VCaP (cell line): ENCODE results near the gene CFAP74.

ENCODE experiments used
- H3K27ac ChIP-seq: fragments of 450-650 bp; 2 replicates; pipeline ENCODE4 v1.5.1; 2017
- TF ChIP-seq, protein P1 (sequence below): fragments of 450-650 bp; conservative IDR thresholded peaks from 2 replicates; pipeline ENCODE4 v1.5.1; 2017; ENCODE audit warnings: mild to moderate bottlenecking, moderate library complexity

CFAP74 gene

DNA sequence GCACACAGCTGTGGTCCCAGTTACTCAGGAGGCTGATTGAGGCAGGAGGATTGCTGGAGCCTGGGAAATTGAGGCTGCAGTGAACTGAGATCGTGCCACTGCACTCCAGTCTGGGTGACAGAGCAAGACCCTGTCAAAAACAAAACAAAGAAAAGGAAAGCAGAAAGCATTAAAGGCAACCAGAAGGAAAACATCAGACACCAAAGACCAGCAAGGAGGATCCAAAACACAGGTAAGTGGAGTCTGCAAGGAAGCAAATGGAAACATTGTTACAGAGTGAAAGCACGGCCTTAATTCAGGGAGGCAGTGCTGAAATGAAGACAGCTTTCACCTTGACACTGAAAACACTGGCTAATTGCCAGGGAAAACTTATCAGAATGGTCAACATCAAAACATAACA, 40.8 kb downstream of the CFAP74 start:
- TF ChIP-seq, protein P1, sequence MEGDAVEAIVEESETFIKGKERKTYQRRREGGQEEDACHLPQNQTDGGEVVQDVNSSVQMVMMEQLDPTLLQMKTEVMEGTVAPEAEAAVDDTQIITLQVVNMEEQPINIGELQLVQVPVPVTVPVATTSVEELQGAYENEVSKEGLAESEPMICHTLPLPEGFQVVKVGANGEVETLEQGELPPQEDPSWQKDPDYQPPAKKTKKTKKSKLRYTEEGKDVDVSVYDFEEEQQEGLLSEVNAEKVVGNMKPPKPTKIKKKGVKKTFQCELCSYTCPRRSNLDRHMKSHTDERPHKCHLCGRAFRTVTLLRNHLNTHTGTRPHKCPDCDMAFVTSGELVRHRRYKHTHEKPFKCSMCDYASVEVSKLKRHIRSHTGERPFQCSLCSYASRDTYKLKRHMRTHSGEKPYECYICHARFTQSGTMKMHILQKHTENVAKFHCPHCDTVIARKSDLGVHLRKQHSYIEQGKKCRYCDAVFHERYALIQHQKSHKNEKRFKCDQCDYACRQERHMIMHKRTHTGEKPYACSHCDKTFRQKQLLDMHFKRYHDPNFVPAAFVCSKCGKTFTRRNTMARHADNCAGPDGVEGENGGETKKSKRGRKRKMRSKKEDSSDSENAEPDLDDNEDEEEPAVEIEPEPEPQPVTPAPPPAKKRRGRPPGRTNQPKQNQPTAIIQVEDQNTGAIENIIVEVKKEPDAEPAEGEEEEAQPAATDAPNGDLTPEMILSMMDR = no peak
- H3K27ac ChIP-seq = no peak overlapping the region

DNA sequence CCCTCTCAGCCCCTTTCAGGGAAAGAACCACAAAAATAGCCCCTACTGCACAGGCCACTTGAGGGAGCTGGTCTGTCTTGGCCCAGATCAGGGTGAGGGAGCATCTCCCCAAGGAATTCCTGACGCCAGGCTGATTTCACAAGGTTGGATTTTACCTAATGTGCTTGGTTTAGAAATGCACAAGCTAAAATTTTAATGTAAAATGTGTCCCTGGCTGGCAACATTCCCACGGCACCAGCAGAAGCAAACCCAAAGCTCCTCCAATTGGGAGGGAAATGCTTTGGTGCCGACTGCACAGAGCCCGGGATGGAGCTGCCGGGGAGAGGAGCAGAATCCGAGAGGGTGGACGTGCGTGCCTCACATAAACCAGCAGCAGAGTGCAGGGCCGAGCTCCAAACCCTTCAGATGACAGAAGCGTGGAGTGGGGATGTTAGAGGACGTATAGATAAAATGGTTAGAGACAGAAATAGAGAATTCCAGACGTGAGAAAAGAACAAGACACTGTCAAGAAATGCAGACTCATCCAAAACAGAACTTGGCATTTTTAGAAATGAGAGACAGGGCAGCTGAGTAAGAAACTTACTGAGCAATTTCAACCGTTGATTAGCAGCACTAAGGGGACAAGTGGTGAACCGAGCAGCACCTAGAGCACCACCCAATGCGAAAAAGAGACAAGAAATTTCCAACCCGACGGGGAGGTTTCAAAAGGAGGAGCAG, 42.9 kb downstream of the CFAP74 start:
- peak overlapping the region; percentile 35; the same call in 1 of the 2 replicates for H3K27ac ChIP-seq
- TF ChIP-seq, protein P1 = no peak

DNA sequence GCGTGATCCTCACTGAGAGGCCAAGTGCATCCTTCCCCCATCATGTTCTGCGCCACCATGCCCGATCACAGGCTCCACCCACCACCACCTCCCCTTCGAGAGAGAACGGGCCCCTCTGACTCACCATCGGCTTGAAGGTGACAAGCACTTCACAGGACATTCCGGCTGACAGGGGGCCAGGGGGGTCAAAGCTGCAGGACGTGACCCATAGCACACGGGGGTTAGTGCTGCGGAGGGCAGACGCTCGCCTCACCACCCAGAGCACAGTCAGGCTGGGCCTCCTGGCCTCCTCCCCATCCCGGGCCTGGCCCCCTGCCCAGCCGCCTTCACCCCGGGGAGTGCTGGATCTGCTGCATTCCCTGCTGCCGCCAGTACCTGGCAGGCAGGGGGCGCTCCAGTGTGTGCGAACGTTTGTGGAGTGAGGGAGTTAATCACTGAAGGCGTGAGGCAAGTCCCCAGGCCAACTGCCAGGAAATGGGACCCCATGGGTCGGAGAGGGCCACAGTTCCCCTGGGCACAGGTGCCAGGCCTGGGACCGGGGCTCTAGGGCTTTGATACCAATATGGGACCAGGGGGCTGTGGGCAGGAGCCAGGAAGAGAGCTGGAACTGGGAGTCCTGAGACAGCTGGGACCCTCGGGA, 43.6 kb downstream of the CFAP74 start:
- TF ChIP-seq, protein P1 = peak; percentile 98
- H3K27ac ChIP-seq = peak overlapping the region; percentile 35; the same call in 1 of the 2 replicates

DNA sequence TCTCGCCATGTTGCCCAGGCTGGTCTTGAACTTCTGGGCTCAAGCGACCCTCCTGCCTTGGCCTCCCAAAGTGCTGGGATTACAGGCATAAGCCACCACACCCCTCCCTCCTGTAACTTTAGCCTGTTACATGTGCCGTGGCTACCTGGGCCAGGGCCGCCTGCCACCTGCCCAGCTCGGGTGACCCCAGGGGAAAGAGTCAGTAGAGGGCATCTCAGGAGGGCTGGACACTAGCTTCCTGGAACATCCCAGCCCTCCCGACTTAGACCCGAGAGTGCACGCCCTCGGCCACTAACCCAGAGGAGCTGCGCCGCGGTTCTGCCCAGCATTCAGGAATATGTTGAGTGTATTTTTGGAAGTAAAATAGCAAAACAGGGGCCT, 44.1 kb downstream of the CFAP74 start:
- H3K27ac ChIP-seq = peak overlapping the region; percentile 35; the same call in 1 of the 2 replicates
- TF ChIP-seq, protein P1 = no peak

DNA sequence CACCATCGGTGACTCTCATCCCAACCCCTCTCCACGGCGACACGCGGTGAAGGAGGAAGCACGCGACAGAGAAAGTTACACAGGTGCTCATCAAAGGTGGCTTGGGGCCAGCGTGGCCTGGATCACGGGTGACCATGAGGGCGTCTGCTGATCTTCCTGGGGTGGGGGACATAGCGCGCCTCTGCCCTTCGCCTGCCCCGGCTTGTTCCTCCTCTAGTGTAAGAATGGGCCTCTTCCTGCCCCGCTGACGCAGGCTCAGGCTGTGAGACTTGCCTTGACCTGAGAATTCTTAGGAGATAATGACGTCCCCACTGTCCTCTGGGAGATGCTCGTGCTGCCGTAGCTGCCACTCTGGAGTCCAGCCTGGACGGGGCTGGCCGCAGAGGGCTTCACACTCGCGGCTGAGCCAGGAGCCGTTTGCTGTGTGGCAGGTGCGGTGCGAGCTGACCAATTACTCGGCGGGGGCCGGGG, 45.5 kb downstream of the CFAP74 start:
- H3K27ac ChIP-seq = no peak overlapping the region
- TF ChIP-seq, protein P1 = no peak

DNA sequence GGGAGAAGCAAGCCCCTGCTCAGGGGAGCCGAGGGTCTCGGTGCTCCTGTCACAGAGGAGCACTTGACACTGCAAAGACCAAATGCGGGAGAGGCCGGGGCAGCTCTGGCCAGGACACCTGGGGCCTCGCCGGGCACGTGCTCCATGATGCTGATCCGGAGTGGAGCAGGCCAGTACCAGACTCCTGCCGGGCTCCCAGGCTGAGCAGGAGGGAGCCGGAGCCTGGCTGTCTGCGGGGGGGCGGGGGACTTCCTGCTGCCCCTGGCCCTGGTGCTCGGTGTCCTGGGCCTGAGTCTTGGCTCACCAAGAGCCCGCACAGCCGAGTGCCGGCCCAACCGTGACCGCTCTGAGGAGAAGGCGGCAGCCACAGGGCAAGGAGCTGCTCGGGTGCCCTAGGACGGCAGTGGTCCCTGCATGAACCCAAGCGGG, 46.0 kb downstream of the CFAP74 start:
- TF ChIP-seq, protein P1 = no peak
- H3K27ac ChIP-seq = no peak overlapping the region

DNA sequence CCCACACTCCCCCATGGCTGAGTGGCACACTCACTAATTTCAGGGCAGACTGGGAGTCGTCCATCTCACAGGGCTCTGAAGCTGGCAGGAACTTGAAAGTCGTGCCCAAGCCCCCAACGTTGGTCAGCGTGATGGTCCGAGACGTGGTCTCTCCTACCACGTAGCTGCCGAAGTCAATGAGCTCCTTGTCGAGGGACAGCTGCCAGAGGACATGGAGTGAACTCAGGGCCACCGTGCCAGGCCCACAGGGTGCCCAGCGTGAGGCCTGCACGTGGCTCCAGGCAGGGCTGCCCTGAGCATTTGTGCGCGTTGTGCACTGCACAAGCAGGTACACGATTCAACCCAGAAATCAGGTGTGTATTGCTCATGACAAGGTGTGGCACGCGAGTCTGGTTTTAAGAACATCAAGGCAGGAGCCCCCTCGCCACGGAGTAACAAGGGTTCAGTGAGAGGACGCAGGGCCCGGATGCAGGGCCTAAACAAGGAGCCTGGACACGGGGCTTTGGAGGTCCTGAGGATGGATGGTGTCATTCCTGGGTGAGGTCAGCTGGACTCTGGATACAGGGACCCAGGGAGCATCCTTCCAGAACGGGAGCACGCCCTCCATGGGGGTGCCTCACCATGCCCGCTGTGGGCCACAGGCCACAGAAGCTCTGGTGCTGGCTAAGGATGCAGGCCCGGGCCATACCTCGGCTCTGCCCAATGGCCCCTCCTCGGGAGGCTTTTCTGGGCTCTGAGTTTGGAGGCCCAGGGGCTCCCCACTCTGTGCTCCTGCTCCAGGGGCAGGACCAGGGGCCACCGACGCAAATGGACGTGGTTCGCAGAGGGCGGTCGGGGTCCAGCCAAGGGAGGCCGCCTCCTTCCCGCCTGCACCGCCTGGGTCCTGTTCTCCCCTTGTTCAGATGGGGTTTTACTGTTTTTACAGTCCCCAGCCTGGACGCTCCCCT, 46.7 kb downstream of the CFAP74 start:
- TF ChIP-seq, protein P1 = no peak
- H3K27ac ChIP-seq = no peak overlapping the region
